H9 (cell line): ENCODE measurements around the gene GPR156. TPM values are rescaled to one million over a fixed set of nuclear protein-coding genes. Genes with fewer than 3 reads are reported as not detected.

Experiments used
- DNase-seq: peaks from one replicate; pipeline ENCODE4 v3.0.0-alpha.2; 2017
- H2AFZ ChIP-seq: one replicate; pipeline ENCODE4 v1.6.1; 2013; ENCODE audit warnings: mild to moderate bottlenecking, low read length, control low read depth, moderate library complexity
- H2AK5ac ChIP-seq: 2 replicates; pipeline ENCODE4 v1.6.1; 2013; ENCODE audit warnings: low read length, control low read depth, mixed read lengths; ENCODE audit not compliant: insufficient read length
- H2BK120ac ChIP-seq: one replicate; pipeline ENCODE4 v1.6.1; 2013; ENCODE audit warnings: low read depth, mild to moderate bottlenecking, low read length, control low read depth, inconsistent platforms; ENCODE audit not compliant: poor library complexity, severe bottlenecking
- H2BK12ac ChIP-seq: 2 replicates; pipeline ENCODE4 v1.6.1; 2013; ENCODE audit warnings: low read length, control low read depth, mixed read lengths, low read depth; ENCODE audit not compliant: insufficient read length
- H2BK15ac ChIP-seq: 2 replicates; pipeline ENCODE4 v1.6.1; 2013; ENCODE audit warnings: low read depth, low read length, control low read depth
- H2BK20ac ChIP-seq: one replicate; pipeline ENCODE4 v1.6.1; 2013; ENCODE audit warnings: low read depth, mild to moderate bottlenecking, low read length, control low read depth, inconsistent platforms; ENCODE audit not compliant: poor library complexity, severe bottlenecking
- H2BK5ac ChIP-seq: 2 replicates; pipeline ENCODE4 v1.6.1; 2013; ENCODE audit warnings: low read length, control low read depth, mixed read lengths; ENCODE audit not compliant: insufficient read length
- H3K14ac ChIP-seq: 2 replicates; pipeline ENCODE4 v1.6.1; 2013; ENCODE audit warnings: low read length, control low read depth; ENCODE audit not compliant: insufficient read depth
- H3K18ac ChIP-seq: 2 replicates; pipeline ENCODE4 v1.6.1; 2013; ENCODE audit warnings: low read depth, mild to moderate bottlenecking, mixed read lengths, low read length, control low read depth; ENCODE audit not compliant: insufficient read length
- H3K23ac ChIP-seq: 2 replicates; pipeline ENCODE4 v1.6.1; 2013; ENCODE audit warnings: low read length, control low read depth, mixed read lengths, low read depth; ENCODE audit not compliant: insufficient read length
- H3K23me2 ChIP-seq: 2 replicates; pipeline ENCODE4 v1.6.1; 2013; ENCODE audit warnings: low read depth, mild to moderate bottlenecking, mixed read lengths, low read length, control low read depth; ENCODE audit not compliant: insufficient read length, poor library complexity, severe bottlenecking
- H3K27ac ChIP-seq: 2 replicates; pipeline ENCODE4 v1.5.1; 2013; ENCODE audit warnings: low read length, control low read depth, mixed read lengths, low read depth; ENCODE audit not compliant: insufficient read length
- H3K27me3 ChIP-seq: 2 replicates; pipeline ENCODE4 v1.6.1; 2013; ENCODE audit warnings: low read length, control low read depth, inconsistent platforms; ENCODE audit not compliant: insufficient read depth
- H3K4ac ChIP-seq: 2 replicates; pipeline ENCODE4 v1.6.1; 2013; ENCODE audit warnings: low read depth, mild to moderate bottlenecking, control low read depth, inconsistent platforms, low read length, moderate library complexity
- H3K4me1 ChIP-seq: 2 replicates; pipeline ENCODE4 v1.6.1; 2013; ENCODE audit warnings: low read length, control low read depth, inconsistent platforms; ENCODE audit not compliant: insufficient read depth
- H3K4me2 ChIP-seq: 2 replicates; pipeline ENCODE4 v1.6.1; 2013; ENCODE audit warnings: low read length, control low read depth, mixed read lengths; ENCODE audit not compliant: insufficient read length, insufficient read depth
- H3K56ac ChIP-seq: 2 replicates; pipeline ENCODE4 v1.6.1; 2013; ENCODE audit warnings: low read depth, mild to moderate bottlenecking, mixed read lengths, low read length, control low read depth; ENCODE audit not compliant: insufficient read length
- H3K79me1 ChIP-seq: 2 replicates; pipeline ENCODE4 v1.6.1; 2013; ENCODE audit warnings: low read depth, mild to moderate bottlenecking, moderate library complexity, low read length, control low read depth, inconsistent platforms; ENCODE audit not compliant: insufficient read depth, poor library complexity, severe bottlenecking
- H3K79me2 ChIP-seq: 2 replicates; pipeline ENCODE4 v1.6.1; 2013; ENCODE audit warnings: low read length, control low read depth, inconsistent platforms; ENCODE audit not compliant: insufficient read depth
- H3K9ac ChIP-seq: 2 replicates; pipeline ENCODE4 v1.6.1; 2013; ENCODE audit warnings: low read length, control low read depth, mixed read lengths; ENCODE audit not compliant: insufficient read length; ENCODE audit errors: extremely low read depth
- H3K9me3 ChIP-seq: one replicate; pipeline ENCODE4 v1.6.1; 2013; ENCODE audit warnings: low read depth, low read length, inconsistent platforms; ENCODE audit not compliant: control insufficient read depth
- H3T11ph ChIP-seq: one replicate; pipeline ENCODE4 v1.6.1; 2013; ENCODE audit warnings: mild to moderate bottlenecking, low read length, control low read depth, inconsistent platforms
- H4K20me1 ChIP-seq: one replicate; pipeline ENCODE4 v1.6.1; 2013; ENCODE audit not compliant: control insufficient read depth, insufficient read length, insufficient read depth
- H4K5ac ChIP-seq: 2 replicates; pipeline ENCODE4 v1.6.1; 2013; ENCODE audit warnings: low read depth, mild to moderate bottlenecking, mixed read lengths, low read length, control low read depth; ENCODE audit not compliant: insufficient read length
- H4K8ac ChIP-seq: replicated peaks from 2 replicates; pipeline ENCODE4 v1.6.1; 2013; ENCODE audit warnings: low read length, control low read depth, mixed read lengths, low read depth; ENCODE audit not compliant: insufficient read length
- H4K91ac ChIP-seq: 2 replicates; pipeline ENCODE4 v1.6.1; 2013; ENCODE audit warnings: low read depth, mild to moderate bottlenecking, moderate library complexity, mixed read lengths, low read length, control low read depth; ENCODE audit not compliant: insufficient read length
- H3K27ac Mint-ChIP-seq, 3 experiments: 2 replicates in 2 of 3; 3 replicates in 1 of 3; pipeline ENCODE4 v1.8.0; 2020 to 2021; ENCODE audit warnings: mixed read lengths in 3 of 3, mild to moderate bottlenecking in 1 of 3, moderate library complexity in 1 of 3
- H3K27me3 Mint-ChIP-seq: 2 replicates; pipeline ENCODE4 v1.8.0; 2021; ENCODE audit warnings: low read depth, mild to moderate bottlenecking, moderate library complexity, mixed read lengths
- H3K36me3 Mint-ChIP-seq, 3 experiments: 2 replicates in 2 of 3; 3 replicates in 1 of 3; pipeline ENCODE4 v1.8.0; 2020 to 2021; ENCODE audit warnings: low read depth in 3 of 3, mixed read lengths in 3 of 3; ENCODE audit not compliant: insufficient read depth in 1 of 3
- H3K4me1 Mint-ChIP-seq, 2 experiments: 2 replicates each; pipeline ENCODE4 v1.8.0; 2020; ENCODE audit warnings: mixed read lengths in 2 of 2
- H3K4me3 Mint-ChIP-seq, 2 experiments: 2 replicates in 1 of 2; 3 replicates in 1 of 2; pipeline ENCODE4 v1.8.0; 2020 to 2021; ENCODE audit warnings: mild to moderate bottlenecking in 2 of 2, mixed read lengths in 2 of 2, moderate library complexity in 1 of 2
- H3K9me3 Mint-ChIP-seq, 2 experiments: 2 replicates in 1 of 2; 3 replicates in 1 of 2; pipeline ENCODE4 v1.8.0; 2020; ENCODE audit warnings: mild to moderate bottlenecking in 2 of 2, mixed read lengths in 2 of 2, moderate library complexity in 1 of 2
- CTCF ChIP-seq: fragments of 200-600 bp; sonication (generic); conservative IDR thresholded peaks from 3 replicates; pipeline ENCODE4 v1.8.0; 2021; ENCODE audit warnings: antibody characterized with exemption, mild to moderate bottlenecking
- WGBS: extraction: QIAGEN DNeasy Blood & Tissue Kit; methylation state at CpG from one replicate; pipeline ENCODE4 v1.1.7; 2013; ENCODE audit warnings: missing lambda C conversion rate, low lambda C conversion rate, mixed read lengths; ENCODE audit not compliant: insufficient read length; ENCODE audit errors: extremely low coverage; 5-methylcytosine and 5-hydroxymethylcytosine counted together
- total RNA-seq: library from RNA; stranded (reverse); gene quantifications from 2 replicates; pipeline ENCODE4 v1.2.1, GENCODE V29; 2021

Gene GPR156
- total RNA-seq, 1 experiment from 2014 or later, result 1.8 TPM

- DNase-seq, result no peak
- Histone ChIP-seq H3K9me3 (no peaks in the 10 kb centered on the region), H2BK5ac (no peak overlapping the region), H3K23me2 (no peaks in the 10 kb centered on the region), H4K91ac (no peak overlapping the region), H3K23ac (no peak overlapping the region), H2BK20ac (no peak overlapping the region), H3K18ac (no peak overlapping the region), H2BK15ac (no peak overlapping the region), H3K27ac (no peak overlapping the region), H4K8ac (no peak overlapping the region), H3K56ac (no peak overlapping the region), H4K5ac (no peak overlapping the region), H3K79me1 (no peaks in the 10 kb centered on the region), H3T11ph (no peak overlapping the region), H3K4me1 (no peaks in the 10 kb centered on the region), H2AK5ac (no peak overlapping the region), H2BK12ac (no peak overlapping the region), H2AFZ (no peak overlapping the region), H2BK120ac (no peak overlapping the region), H4K20me1 (no peaks in the 10 kb centered on the region), H3K14ac (no peak overlapping the region), H3K9ac (no peak overlapping the region), H3K27me3 (no peaks in the 10 kb centered on the region), H3K79me2 (no peaks in the 10 kb centered on the region), H3K4me2 (no peak overlapping the region), H3K4ac (no peak overlapping the region)
- Mint-ChIP-seq H3K4me3 (no peak overlapping the region), H3K9me3 (no peaks in the 10 kb centered on the region), H3K27me3 (no peaks in the 10 kb centered on the region; the same call in 1 of the 2 replicates), H3K4me1 (no peaks in the 10 kb centered on the region), H3K27ac (no peak overlapping the region), H3K36me3 (no peaks in the 10 kb centered on the region)
- TF ChIP-seq CTCF, result no peak
- WGBS, result no CpG with 5 or more reads among the region's 2 CpGs
Measured at GRCh38 chr3:120137548-120137947, 147.5 kb downstream of the GPR156 start.
